NCI-H1694 treated with DMSO at 0.1 percent for 48 hours (cell line): ENCODE results near the gene PRPF19.

ENCODE experiments used
- DNase-seq: peaks from one replicate; lab custom pipeline; 2025; lab: John Stamatoyannopoulos, UW

The PRPF19 gene

GRCh38 chr11:60937811-60938210 lies 31.4 kb upstream of the PRPF19 start:
- no peak for DNase-seq

GRCh38 chr11:60937144-60937527 lies 30.8 kb upstream of the PRPF19 start:
- DNase-seq = no peak

GRCh38 chr11:60936467-60937143 lies 30.2 kb upstream of the PRPF19 start:
- no peak for DNase-seq

- no peak for DNase-seq
Observed at GRCh38 chr11:60935676-60936442, 29.5 kb upstream of the PRPF19 start.

- DNase-seq = no peak
Observed at GRCh38 chr11:60934790-60935605, 28.6 kb upstream of the PRPF19 start.

- DNase-seq = no peak
Observed at GRCh38 chr11:60934124-60934789, 27.9 kb upstream of the PRPF19 start.

GRCh38 chr11:60933416-60934123 lies 27.2 kb upstream of the PRPF19 start:
- no peak for DNase-seq

- no peak for DNase-seq
Observed at GRCh38 chr11:60932605-60933356, 26.4 kb upstream of the PRPF19 start.

- no peak for DNase-seq
Observed at GRCh38 chr11:60931917-60932316, 25.5 kb upstream of the PRPF19 start.

GRCh38 chr11:60930394-60930793 lies 24.0 kb upstream of the PRPF19 start:
- DNase-seq = no peak

- no peak for DNase-seq
Observed at GRCh38 chr11:60929764-60930163, 23.4 kb upstream of the PRPF19 start.

- DNase-seq = no peak
Observed at GRCh38 chr11:60928563-60929001, 22.2 kb upstream of the PRPF19 start.

- no peak for DNase-seq
Observed at GRCh38 chr11:60927600-60927999, 21.2 kb upstream of the PRPF19 start.

GRCh38 chr11:60927061-60927592 lies 20.7 kb upstream of the PRPF19 start:
- DNase-seq = no peak

- DNase-seq = no peak
Observed at GRCh38 chr11:60926500-60926899, 20.1 kb upstream of the PRPF19 start.

- no peak for DNase-seq
Observed at GRCh38 chr11:60925868-60926267, 19.5 kb upstream of the PRPF19 start.

- no peak for DNase-seq
Observed at GRCh38 chr11:60924906-60925853, 18.8 kb upstream of the PRPF19 start.

GRCh38 chr11:60924110-60924905 lies 17.9 kb upstream of the PRPF19 start, which contains the start of gene TMEM132A:
Gene TMEM132A (plus strand): TSS chr11:60924460. CDS start chr11:60924634, 174 bp downstream.
- DNase-seq = peak; percentile 30

GRCh38 chr11:60923800-60924109 lies 17.4 kb upstream of the PRPF19 start:
- no peak for DNase-seq
